GM18508 (cell line): ENCODE measurements around the gene ATXN1.

ENCODE experiments used
- ATAC-seq: cut with Tn5 transposase; IDR thresholded peaks from one replicate; pipeline ENCODE4 v1.9.1; 2021; ENCODE audit warnings: moderate number of reproducible peaks; ENCODE audit not compliant: insufficient read depth, unreplicated experiment

ATXN1 gene

GRCh38 chr6:16318538-16318937, 442.7 kb downstream of the ATXN1 start:
- no peak for ATAC-seq

GRCh38 chr6:16316741-16317251, 444.5 kb downstream of the ATXN1 start:
- ATAC-seq, result no peak

DNA sequence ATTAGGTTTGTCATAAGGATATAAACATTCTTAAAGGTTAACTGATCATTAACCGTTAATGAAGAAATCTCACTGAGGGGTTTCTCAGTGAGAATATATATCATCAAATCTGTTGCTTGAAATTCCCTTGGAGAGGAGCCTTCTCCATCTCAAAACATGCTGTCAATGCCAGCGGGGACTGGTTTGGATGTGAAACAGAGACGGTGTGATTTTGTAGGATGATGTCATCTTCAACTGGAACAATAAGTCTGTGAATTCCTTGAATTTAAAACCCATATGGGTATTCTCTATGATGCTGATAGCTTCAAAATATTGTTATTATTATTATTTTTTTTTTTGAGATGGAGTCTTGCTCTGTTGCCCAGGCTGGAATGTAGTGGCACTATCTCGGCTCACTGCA, 447.0 kb downstream of the ATXN1 start:
- ATAC-seq, result no peak

- no peak for ATAC-seq
These were observed 447.5 kb downstream of the ATXN1 start for GRCh38 chr6:16313732-16314131.

DNA sequence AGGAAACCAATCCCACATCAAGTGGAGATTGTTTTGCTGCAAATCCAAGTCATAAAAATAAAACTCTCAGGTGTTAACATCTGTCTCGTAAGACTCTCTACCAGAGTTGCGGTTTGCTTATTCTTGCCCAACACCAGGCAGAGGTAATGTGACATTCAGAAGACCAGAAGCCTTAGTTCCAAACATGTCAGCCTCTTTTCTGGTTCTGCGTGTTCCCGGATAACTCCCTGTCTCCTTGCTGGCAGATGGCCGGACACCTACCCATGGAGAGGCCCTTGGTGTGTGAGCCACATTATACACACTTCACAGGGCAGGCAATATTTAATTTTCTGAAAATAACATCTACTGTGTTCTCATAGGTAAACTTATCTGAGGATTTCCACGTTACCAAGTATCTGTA, 449.5 kb downstream of the ATXN1 start:
- ATAC-seq, result no peak

GRCh38 chr6:16306334-16306733, 454.9 kb downstream of the ATXN1 start:
- no peak for ATAC-seq

DNA sequence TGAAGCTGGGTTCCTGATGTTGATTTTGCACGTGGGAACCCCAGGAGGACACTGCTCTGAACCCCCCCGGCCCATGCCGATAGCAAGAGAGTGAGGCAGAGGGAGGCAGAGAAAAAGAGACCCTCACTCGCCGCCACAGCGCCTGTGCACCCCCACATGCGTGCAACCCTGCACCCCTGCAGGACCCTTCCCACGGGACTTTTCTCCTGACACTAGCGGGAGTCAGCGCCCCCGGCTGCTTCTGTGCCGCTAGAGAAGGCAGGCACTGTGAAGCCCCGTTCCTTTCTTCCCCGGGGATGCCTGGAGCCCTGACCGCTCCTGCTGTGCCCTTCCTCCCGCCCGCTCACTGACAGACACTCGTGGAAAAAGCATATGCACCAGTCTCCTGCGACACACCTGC, 455.5 kb downstream of the ATXN1 start:
- ATAC-seq, result peak; percentile 17

DNA sequence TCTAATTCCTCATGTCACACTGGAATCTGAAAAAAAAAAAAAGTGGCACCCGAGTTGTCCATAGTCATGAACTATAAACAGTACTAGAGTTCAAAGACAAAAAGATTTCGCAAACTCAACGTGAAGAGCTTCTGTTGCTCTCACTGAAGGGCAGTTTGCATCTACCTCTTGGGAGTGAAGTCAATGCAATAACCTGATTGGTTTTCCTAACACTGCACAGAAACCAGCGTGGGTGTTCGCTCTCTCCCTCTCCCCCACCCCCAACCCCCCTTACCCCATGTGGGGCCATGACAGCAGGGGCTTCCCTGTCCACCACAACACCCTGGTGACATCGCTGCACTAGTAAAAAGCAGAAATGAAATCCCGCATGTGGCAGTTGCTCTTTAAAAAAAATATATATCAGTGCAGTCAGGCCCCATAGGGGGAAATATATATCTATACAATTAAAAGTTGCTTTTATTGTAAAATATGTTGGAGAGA, 456.0 kb downstream of the ATXN1 start:
- peak; percentile 68 for ATAC-seq

DNA sequence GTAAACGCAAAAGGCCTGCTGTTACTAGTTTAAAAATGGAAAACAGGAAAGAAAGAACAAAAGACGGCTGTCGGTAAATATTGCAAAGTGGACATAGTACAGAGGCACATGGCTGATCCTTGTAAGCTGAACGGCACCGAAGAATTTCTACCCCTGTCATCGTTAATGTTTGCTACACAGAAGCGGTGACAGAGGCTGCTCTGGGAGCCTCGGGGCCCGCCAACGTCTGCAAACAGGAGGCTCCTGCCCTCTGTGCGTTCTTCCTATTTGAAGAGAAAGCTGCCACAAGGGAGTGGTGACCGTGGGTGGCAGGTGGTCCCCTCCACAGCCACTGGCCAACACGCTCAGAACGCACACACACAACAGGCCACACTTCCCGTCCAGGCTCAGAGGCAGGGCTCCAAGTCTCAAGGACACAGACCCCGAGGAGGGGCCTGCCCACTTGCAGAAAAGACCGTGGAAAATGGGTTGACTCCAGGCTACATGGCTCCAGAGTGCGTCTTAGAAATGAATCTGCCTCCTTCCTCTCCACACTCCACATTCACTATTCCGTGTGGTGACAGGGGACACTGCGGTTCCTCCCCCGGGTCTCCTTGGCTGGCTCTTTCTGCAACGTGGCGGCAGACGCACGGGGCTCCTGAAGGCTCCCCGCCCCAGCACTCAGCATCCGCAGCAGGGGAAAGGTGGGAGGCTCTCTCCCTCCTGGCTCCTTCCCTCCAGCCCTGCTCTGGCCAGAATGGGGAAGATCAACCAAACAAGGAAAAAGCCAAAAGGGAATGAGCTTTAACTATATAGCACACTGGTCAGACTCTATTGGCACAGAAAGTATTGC, 458.3 kb downstream of the ATXN1 start:
- no peak for ATAC-seq

DNA sequence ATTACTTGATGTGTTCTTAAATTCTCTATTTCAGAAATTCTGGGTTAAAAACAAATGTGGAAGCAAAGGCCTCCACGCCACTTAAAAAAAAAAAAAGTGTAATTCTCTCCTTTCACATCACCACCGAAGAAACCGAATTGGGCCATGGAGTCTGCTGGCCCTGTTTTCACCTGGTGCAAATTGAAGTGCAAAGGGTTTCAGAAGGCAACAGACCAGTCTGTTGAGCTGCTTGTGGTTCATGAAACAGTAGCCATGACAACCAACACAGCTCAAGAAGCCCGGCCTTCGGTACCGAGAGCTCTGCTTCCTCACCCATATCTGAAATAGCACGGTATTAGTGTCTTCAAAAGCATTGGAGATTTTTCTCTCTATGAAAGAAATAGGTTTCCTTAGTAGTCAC, 459.7 kb downstream of the ATXN1 start:
- peak; percentile 32 for ATAC-seq

DNA sequence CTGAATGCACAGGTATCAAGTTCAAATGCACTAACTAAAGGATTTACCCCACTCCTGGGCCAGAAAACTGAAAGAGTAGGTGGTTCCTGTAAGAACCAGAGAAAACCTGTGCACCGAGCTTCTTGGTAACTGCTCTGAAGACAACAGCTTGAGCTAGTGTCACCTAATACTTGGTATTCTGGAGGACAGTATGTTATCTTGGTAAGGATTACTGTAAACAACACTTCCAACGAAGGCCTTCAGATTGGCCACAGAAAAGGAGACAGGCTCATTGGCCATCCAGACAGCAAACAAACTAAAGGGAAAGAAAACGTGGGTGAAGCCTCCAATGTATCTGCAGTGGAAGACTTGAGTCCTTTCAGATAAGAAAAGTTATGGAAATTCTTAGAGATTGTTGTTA, 461.4 kb downstream of the ATXN1 start:
- ATAC-seq, result no peak

DNA sequence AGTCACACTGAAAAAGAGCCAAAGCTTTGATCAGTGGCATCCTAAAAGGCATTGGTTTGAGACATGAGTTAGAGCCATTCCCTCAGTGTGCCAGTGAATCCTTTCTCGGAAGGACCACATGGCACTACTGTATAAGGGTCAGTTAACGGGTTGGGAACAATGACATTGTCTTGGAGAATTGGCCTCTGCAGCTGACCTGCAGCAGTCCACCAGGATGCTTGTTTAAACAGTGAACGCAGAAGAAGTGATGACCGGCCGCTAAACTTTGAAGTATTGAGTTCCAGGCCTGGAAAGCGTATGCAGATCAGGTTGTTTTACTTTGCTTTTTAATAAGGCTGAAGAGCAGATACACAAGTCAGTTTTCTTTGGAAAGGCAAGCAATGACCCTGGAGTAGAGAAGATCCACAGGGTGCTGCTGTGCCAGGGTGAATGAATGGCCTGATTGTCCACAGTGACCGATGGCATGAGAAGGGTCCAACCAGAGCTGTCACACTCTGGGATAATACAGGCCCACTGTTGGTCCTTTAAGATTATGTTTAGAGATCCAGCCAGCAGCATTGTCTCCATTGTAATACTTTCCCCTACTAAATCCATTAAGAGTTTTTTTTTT, 465.1 kb downstream of the ATXN1 start:
- ATAC-seq, result no peak

GRCh38 chr6:16295471-16295870, 465.8 kb downstream of the ATXN1 start:
- ATAC-seq, result no peak

DNA sequence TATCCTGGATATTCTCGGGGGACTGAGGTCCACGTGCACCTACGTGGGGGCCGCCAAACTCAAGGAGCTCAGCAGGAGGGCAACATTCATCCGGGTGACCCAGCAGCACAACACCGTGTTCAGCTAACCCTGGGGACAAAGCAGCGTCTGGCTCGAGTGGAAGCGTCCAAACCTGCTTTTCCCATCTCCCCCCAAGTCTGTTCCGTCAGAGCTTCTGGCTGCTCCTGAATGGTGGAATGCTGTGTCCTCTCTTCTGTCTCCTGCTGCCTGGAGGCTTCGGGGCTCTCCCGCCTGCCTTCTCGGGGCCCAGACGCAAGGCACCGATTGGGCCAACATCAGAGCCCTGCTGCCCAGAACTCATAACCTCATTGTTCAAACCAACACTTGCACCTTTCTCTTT, 466.2 kb downstream of the ATXN1 start:
- ATAC-seq, result no peak

DNA sequence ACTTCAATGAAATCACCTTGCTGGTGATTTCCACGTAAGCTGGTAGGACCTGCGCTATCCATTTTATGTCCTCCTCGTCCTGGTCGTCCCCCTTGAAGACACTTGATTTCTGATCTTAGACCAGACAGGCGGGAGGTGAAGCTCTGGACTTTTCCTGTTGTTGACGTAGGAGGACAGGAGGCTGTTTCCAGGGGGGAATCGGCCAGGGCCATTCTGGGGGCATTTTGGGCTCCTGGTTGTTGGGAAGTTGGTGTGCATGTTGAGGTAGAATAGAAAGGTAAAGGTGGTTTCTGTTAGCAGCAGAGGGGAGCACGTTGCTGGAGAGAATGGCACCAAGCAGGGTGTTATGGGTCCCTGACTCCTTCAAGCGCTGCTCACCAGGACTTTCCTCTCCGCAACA, 466.9 kb downstream of the ATXN1 start:
- ATAC-seq, result no peak

DNA sequence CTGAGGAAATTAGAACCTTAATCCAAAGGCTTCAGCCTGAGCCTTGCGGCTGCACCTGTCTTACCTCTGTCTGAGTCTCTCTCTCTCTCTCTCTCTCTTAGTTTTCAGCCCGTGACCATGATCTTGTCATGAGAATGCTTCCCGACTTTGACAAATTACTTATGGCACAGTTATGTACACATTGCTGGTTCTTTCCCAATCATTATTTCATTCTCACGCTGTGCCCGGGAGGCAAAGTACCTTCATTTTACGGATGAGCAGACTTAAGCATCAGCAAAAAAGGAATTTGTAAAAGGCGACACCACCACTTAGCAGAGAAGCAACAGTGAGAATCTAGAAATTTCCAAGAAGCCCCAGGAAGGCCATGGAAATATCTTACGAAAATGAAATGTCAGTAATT, 468.3 kb downstream of the ATXN1 start:
- no peak for ATAC-seq

- no peak for ATAC-seq
These were observed 468.8 kb downstream of the ATXN1 start for GRCh38 chr6:16292432-16292831.

GRCh38 chr6:16291739-16292138, 469.5 kb downstream of the ATXN1 start:
- no peak for ATAC-seq

DNA sequence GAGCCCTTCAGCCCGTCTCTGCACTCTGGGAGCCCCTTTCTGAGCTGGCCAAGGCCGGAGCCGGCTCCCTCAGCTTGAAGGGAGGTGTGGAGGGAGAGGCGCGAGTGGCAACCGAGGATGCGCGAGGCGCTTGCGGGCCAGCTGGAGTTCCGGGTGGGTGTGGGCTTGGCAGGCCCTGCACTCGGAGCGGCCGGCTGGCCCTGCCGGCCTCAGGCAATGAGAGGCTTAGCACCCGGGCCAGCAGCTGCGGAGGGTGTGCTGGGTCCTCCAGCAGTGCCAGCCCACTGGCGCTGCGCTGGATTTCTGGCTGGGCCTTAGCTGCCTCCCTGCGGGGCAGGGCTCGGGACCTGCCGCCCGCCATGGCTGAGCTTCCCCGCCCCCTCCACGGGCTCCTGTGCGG, 473.1 kb downstream of the ATXN1 start:
- no peak for ATAC-seq

DNA sequence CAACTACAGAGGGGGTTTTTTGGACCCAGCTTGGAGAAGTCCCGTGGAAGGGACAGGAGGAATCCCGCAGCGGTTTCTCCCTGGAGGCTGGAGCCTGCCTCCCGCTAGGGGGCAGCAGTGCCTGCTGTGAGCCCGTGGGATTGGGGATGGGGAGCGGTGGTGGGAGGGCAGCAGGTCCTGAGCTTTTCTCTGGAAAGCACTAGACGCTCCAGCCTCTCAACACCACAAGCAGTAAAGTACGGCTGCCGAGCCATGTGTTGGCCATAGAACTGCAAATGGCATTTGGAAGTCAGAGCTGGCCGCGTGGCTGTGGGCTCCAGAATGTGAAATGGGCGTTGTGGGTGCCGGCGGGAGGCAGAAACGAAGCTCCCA, 475.1 kb downstream of the ATXN1 start:
- ATAC-seq, result no peak

DNA sequence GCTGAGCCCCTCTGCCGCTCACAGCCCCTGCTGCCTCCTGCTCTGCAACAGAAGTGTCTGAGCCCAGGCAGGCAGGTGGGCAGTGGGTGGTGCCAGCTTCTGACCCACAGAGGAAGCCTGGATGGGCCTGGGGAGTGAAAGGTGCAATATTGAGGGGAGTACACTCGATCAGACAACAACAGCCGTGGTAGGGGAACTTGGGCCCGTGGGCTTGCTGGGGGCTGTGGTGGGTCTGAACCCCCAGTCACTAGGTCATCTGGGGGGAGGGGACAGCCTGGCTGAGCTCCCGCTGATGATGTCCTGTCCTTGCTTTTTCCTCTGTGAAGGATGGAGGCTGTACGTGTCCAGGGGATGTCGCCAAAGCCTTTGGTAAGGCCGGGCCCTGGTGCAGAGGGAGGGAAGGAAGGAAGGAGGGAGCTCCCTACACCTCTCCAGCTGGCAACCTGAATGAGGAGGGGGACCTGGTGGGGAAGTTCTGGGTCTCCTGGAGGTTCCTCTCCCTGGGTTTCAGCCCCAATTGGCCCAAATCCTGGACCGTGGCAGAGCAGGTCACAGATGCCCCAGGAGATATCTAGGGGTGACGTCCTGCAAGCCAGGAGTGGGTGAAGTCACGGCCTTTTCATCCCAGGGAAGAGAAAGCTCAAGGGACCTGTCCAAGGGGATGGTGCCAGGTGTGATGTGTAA, 475.7 kb downstream of the ATXN1 start:
- ATAC-seq, result no peak
